Measurements from ENCODE around the gene ELK4. TPM values are rescaled to one million over a fixed set of nuclear protein-coding genes. Genes with fewer than 3 reads are reported as not detected.
A peak's percentile ranks its signal among the peaks of the same experiment; 100 is the strongest.

Gene ELK4
- total and polyA plus RNA-seq, 8 donors = 23.6 to 69.9 (median 26.9) TPM

DNA sequence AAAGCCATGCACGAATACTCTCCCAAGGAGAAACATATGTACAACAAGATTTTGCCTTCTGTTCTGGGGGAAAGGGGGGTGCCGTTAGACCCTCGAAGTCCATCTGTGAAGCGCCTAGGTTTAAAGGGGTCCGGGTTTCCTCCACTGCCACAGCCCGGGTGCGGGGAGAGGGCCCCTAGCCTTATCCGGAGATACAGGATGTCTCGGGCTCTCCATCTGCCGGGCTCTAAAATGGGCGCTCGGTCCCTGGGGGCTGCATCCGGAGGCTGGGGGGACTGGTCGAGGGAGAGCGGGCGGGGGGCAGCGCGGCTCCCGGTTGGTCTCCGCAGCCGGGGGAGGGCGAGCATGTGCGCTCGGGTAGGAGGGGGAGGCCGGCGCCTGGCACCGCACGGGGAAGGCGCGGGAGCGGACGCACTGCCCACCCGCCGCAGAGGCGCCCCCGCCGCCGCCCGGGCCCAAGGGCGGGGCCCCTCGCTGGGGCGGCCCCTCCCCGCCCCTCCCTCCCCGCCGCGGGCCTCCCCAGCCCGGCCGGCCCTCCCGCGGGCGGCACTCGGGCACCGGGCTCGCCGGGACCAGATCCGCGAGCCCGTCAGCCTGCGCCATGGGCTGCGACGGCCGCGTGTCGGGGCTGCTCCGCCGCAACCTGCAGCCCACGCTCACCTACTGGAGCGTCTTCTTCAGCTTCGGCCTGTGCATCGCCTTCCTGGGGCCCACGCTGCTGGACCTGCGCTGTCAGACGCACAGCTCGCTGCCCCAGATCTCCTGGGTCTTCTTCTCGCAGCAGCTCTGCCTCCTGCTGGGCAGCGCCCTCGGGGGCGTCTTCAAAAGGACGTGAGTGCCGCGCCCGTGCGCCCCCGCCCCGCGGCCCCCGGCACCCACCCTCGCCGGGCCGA is 63.1 kb downstream of the ELK4 start:
- Histone ChIP-seq H3K4me1 (peaks cover 0 to 3% of the 10 kb centered on the region in 2 donors), H3K27me3 (peaks cover 29 to 75% of the 10 kb centered on the region in 2 donors), H3K4me3 (peak overlapping the region; percentile 13 to 34), H3K27ac (peak overlapping the region in 1 of 2 donors; percentile 64), H3K36me3 (no peaks in the 10 kb centered on the region), H3K9me3 (no peaks in the 10 kb centered on the region)
- ATAC-seq (peak; percentile 37), DNase-seq (no peak)
- intact Hi-C loops (cut with DNase I) = no loop called here
- TF ChIP-seq, protein P1, sequence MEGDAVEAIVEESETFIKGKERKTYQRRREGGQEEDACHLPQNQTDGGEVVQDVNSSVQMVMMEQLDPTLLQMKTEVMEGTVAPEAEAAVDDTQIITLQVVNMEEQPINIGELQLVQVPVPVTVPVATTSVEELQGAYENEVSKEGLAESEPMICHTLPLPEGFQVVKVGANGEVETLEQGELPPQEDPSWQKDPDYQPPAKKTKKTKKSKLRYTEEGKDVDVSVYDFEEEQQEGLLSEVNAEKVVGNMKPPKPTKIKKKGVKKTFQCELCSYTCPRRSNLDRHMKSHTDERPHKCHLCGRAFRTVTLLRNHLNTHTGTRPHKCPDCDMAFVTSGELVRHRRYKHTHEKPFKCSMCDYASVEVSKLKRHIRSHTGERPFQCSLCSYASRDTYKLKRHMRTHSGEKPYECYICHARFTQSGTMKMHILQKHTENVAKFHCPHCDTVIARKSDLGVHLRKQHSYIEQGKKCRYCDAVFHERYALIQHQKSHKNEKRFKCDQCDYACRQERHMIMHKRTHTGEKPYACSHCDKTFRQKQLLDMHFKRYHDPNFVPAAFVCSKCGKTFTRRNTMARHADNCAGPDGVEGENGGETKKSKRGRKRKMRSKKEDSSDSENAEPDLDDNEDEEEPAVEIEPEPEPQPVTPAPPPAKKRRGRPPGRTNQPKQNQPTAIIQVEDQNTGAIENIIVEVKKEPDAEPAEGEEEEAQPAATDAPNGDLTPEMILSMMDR (IDR thresholded peaks at IDR 0.05) = no peak

DNA sequence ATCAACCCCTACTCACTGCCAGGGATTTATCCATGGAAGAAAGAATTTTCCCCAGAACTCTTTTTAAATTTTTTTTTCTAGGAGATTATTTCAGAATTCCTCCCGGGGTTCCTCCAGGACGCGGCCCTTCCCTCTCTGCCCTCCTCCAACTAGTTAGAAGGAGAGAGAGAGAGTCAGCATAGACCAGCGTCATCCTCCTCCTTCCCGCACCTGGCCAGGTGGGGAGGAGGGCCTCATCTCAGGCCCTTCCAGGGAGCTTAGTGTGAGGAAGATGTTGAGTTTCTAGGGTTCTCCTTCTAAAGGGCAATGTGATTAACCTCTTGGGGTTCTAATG is 63.7 kb downstream of the ELK4 start:
- ATAC-seq = no peak
- TF ChIP-seq, protein P1 (IDR thresholded peaks at IDR 0.05) = no peak
- peaks cover 29 to 75% of the 10 kb centered on the region in 2 donors for H3K27me3 ChIP-seq

DNA sequence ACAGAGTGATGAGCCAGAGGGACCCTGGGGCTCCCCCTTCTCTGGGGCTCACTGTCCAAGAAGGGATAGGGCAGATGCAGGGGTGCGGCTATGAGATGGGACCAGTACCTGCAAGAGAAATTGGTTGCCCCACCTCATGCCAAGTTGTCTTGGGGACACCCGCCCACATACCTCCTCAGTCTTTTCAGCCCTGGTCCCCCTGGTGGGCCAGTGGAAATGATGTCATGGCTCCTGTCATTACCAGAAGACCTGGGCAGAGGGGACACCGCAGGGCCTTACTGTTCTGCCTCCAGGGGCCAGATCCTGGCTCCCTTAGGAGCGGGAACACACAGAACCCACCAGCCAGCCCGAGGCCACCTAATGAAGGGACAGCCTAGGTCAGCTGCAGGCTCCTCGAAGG is 64.1 kb downstream of the ELK4 start:
- Histone ChIP-seq H3K9me3 (no peaks in the 10 kb centered on the region), H3K4me1 (peaks cover 0 to 3% of the 10 kb centered on the region in 2 donors), H3K4me3 (no peak overlapping the region), H3K27me3 (peaks cover 29 to 75% of the 10 kb centered on the region in 2 donors), H3K36me3 (no peaks in the 10 kb centered on the region), H3K27ac (no peak overlapping the region)
- intact Hi-C loops (cut with DNase I) = no loop called here
- ATAC-seq = no peak
- DNase-seq = no peak
- TF ChIP-seq, protein P1 (IDR thresholded peaks at IDR 0.05) = no peak

More for the DNA sequence above, 63.7 kb downstream of the ELK4 start:
- Histone ChIP-seq H3K4me1 (peaks cover 0 to 3% of the 10 kb centered on the region in 2 donors), H3K27ac (no peak overlapping the region), H3K4me3 (no peak overlapping the region), H3K36me3 (no peaks in the 10 kb centered on the region), H3K9me3 (no peaks in the 10 kb centered on the region)
- DNase-seq = no peak
- intact Hi-C loops (cut with DNase I) = no loop called here

DNA sequence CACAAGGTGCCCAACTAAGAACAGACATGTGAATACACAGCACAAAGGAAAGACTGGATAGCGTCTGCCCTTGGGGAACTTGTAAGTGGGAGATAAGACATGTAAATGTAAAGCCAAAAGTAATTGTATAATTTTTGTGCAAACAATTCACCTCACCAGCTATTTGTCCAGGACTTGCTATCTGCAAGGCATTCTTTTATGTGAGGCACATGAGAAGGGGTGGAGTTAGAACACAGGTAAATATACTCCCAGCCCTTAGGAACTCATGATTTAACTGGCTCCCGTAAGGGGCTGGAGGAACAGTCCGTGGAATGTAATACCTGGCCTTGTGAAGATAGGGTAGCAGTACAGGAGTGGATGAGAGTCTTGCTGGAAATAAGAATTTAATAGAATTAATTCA is 66.0 kb downstream of the ELK4 start:
- Histone ChIP-seq H3K4me1 (peaks cover 0 to 3% of the 10 kb centered on the region in 2 donors), H3K9me3 (peaks cover 0 to 11% of the 10 kb centered on the region in 2 donors), H3K27me3 (peaks cover 29 to 66% of the 10 kb centered on the region in 2 donors), H3K36me3 (no peaks in the 10 kb centered on the region), H3K27ac (no peak overlapping the region), H3K4me3 (no peak overlapping the region)
- TF ChIP-seq, protein P1 (IDR thresholded peaks at IDR 0.05) = no peak
- ATAC-seq (peak; percentile 89), DNase-seq (peak in 1 of 4 donors; percentile 44)
- intact Hi-C loops (cut with DNase I) = no loop called here

DNA sequence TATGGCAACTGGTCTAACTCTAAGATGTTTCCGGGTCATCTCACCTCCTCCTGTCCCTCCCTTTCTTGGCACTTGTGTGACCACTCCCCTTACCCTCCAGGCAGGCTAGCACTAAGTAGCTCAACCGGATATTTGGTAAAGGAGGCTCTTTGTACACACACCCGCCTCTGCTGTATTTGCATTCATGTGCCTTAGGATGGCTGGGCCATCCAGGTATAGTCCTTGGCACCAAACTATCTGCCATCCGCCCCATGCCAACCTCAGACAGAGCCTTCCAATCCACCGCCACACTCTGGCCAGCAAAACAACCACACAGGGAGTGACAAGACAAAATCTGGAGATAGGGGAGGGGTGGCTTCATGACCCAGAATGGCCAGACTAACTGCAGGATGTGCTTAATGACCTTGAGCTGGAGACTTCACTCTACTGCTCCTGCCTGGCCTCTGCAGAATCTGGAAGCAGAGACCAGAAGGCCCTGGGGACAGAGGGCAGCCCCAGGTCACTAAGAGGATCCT is 67.8 kb downstream of the ELK4 start:
- H3K27me3 ChIP-seq = peaks cover 18 to 48% of the 10 kb centered on the region in 2 donors
- peak; percentile 76 for ATAC-seq
- TF ChIP-seq, protein P1 (IDR thresholded peaks at IDR 0.05) = no peak
- no peak overlapping the region for H3K4me3 ChIP-seq
- peak in 1 of 4 donors; percentile 44 for DNase-seq
- peaks cover 0 to 11% of the 10 kb centered on the region in 2 donors for H3K9me3 ChIP-seq
- peaks cover 0 to 2% of the 10 kb centered on the region in 2 donors for H3K4me1 ChIP-seq
- intact Hi-C loops (cut with DNase I) = no loop called here
- H3K36me3 ChIP-seq = no peaks in the 10 kb centered on the region
- H3K27ac ChIP-seq = no peak overlapping the region

Measured in left lung (tissue), 10 donors.